Measurements from ENCODE around the gene CAP2. TPM values are rescaled to one million over a fixed set of nuclear protein-coding genes. Genes with fewer than 3 reads are reported as not detected.

The CAP2 gene
- total and polyA plus RNA-seq, 9 of the 15 experiments (the other 6 are each of a cell fraction or from before 2014, with no cell fraction given), result not detected

- Histone ChIP-seq H3K9me1 (ENCODE audit: control insufficient read depth, insufficient read depth, low read length) (no peaks in the 10 kb centered on the region), H3K79me2 (ENCODE audit: control insufficient read depth, insufficient read depth, low read length) (no peaks in the 10 kb centered on the region), H3K27ac (ENCODE audit: extremely low read depth, low read depth, low read length) (no peak overlapping the region), H3K4me2 (ENCODE audit: insufficient read depth, low read length) (no peak overlapping the region), H3K9me3 (replicated peaks; ENCODE audit: control insufficient read depth, insufficient read depth, low read depth, low read length) (no peaks in the 10 kb centered on the region), H3K9ac (ENCODE audit: insufficient read depth in 1 of 2, low read depth in 2 of 2, low read length in 2 of 2) (no peak overlapping the region), H3K4me3 (no peak overlapping the region), H2AFZ (ENCODE audit: low read depth, low read length) (no peak overlapping the region), H3K27me3 (ENCODE audit: control insufficient read depth in 2 of 2, insufficient read depth in 2 of 2, low read length in 2 of 2) (peaks cover 22 to 29% of the 10 kb centered on the region in 2 experiments), H4K20me1 (replicated peaks; ENCODE audit: control insufficient read depth, insufficient read depth, low read length) (no peaks in the 10 kb centered on the region), H3K36me3 (ENCODE audit: control insufficient read depth, insufficient read depth, low read length) (no peaks in the 10 kb centered on the region), H3K4me1 (replicated peaks in 1 of 2; ENCODE audit: control insufficient read depth in 2 of 2, insufficient read depth in 2 of 2, low read length in 2 of 2) (no peaks in the 10 kb centered on the region)
- DNase-seq (ENCODE audit: extremely low read depth in 1 of 4, low spot score in 3 of 4) (no peak), ATAC-seq (no peak), FAIRE-seq (no peak)
- in situ Hi-C loops (cut with MboI), result no loop called here
- intact Hi-C loops (cut with micrococcal nuclease), result no loop called here
- ChIA-PET CTCF (ENCODE audit: low intra/inter-chr PET ratio) (no interaction called here), POLR2A (interaction anchor here (0.7 to 1.2 kb wide), 3 partner anchors 10 to 22 kb away, joined by 3 read pairs; no protein-coding TSS in a partner anchor)
- WGBS (ENCODE audit: insufficient coverage, low coverage, missing lambda C conversion rate), result 2% methylated on average over 2 of the region's 2 CpGs
- no TSS peak for BruUV-seq (replicated peaks)
- TF ChIP-seq TFE3 (CRISPR knock-in tag; IDR thresholded peaks at IDR 0.05) (peak; percentile 64), SMARCE1 (IDR thresholded peaks at IDR 0.05) (no peak)
These were observed 80.2 kb downstream of the CAP2 start for GRCh38 chr6:17473554-17473953.

GRCh38 chr6:17474289-17474688 lies 80.9 kb downstream of the CAP2 start:
- in situ Hi-C loops (cut with MboI), result no loop called here
- no peaks in the 10 kb centered on the region for H4K20me1 ChIP-seq (replicated peaks; ENCODE audit: control insufficient read depth, insufficient read depth, low read length)
- no peaks in the 10 kb centered on the region for H3K4me1 ChIP-seq (replicated peaks in 1 of 2; ENCODE audit: control insufficient read depth in 2 of 2, insufficient read depth in 2 of 2, low read length in 2 of 2)
- POLR2A ChIA-PET, result interaction anchor here (1.0 kb wide), 1 partner anchor 9 kb away, joined by 3 read pairs; no protein-coding TSS in a partner anchor
- H3K27ac ChIP-seq (ENCODE audit: extremely low read depth, low read depth, low read length), result no peak overlapping the region
- FAIRE-seq, result no peak
- WGBS (ENCODE audit: insufficient coverage, low coverage, missing lambda C conversion rate), result 3% methylated on average over 4 of the region's 4 CpGs
- intact Hi-C loops (cut with micrococcal nuclease), result no loop called here
- no peak overlapping the region for H3K4me2 ChIP-seq (ENCODE audit: insufficient read depth, low read length)
- H3K4me3 ChIP-seq, result no peak overlapping the region
- BruUV-seq (replicated peaks), result no TSS peak
- no peak for ATAC-seq
- CTCF ChIA-PET (ENCODE audit: low intra/inter-chr PET ratio), result no interaction called here
- H3K36me3 ChIP-seq (ENCODE audit: control insufficient read depth, insufficient read depth, low read length), result no peaks in the 10 kb centered on the region
- no peak overlapping the region for H3K9ac ChIP-seq (ENCODE audit: insufficient read depth in 1 of 2, low read depth in 2 of 2, low read length in 2 of 2)
- H3K9me1 ChIP-seq (ENCODE audit: control insufficient read depth, insufficient read depth, low read length), result no peaks in the 10 kb centered on the region
- peaks cover 29 to 33% of the 10 kb centered on the region in 2 experiments for H3K27me3 ChIP-seq (ENCODE audit: control insufficient read depth in 2 of 2, insufficient read depth in 2 of 2, low read length in 2 of 2)
- no peaks in the 10 kb centered on the region for H3K9me3 ChIP-seq (replicated peaks; ENCODE audit: control insufficient read depth, insufficient read depth, low read depth, low read length)
- H3K79me2 ChIP-seq (ENCODE audit: control insufficient read depth, insufficient read depth, low read length), result no peaks in the 10 kb centered on the region
- DNase-seq (ENCODE audit: extremely low read depth in 1 of 4, low spot score in 3 of 4), result no peak
- H2AFZ ChIP-seq (ENCODE audit: low read depth, low read length), result no peak overlapping the region
- no peak for TF ChIP-seq ZZZ3 (IDR thresholded peaks at IDR 0.05)
- TF ChIP-seq NONO (IDR thresholded peaks at IDR 0.05; ENCODE audit: low read depth in 2 of 2, low read length in 1 of 2), result no peak
- TF ChIP-seq RBM34 (IDR thresholded peaks at IDR 0.05; ENCODE audit: borderline replicate concordance, insufficient read depth, low read length), result no peak
- no peak for TF ChIP-seq NUFIP1 (IDR thresholded peaks at IDR 0.05; ENCODE audit: partially characterized antibody)
- TF ChIP-seq ZNF589 (CRISPR knock-in tag; IDR thresholded peaks at IDR 0.05; ENCODE audit: low read depth), result no peak
- TF ChIP-seq, protein P1, sequence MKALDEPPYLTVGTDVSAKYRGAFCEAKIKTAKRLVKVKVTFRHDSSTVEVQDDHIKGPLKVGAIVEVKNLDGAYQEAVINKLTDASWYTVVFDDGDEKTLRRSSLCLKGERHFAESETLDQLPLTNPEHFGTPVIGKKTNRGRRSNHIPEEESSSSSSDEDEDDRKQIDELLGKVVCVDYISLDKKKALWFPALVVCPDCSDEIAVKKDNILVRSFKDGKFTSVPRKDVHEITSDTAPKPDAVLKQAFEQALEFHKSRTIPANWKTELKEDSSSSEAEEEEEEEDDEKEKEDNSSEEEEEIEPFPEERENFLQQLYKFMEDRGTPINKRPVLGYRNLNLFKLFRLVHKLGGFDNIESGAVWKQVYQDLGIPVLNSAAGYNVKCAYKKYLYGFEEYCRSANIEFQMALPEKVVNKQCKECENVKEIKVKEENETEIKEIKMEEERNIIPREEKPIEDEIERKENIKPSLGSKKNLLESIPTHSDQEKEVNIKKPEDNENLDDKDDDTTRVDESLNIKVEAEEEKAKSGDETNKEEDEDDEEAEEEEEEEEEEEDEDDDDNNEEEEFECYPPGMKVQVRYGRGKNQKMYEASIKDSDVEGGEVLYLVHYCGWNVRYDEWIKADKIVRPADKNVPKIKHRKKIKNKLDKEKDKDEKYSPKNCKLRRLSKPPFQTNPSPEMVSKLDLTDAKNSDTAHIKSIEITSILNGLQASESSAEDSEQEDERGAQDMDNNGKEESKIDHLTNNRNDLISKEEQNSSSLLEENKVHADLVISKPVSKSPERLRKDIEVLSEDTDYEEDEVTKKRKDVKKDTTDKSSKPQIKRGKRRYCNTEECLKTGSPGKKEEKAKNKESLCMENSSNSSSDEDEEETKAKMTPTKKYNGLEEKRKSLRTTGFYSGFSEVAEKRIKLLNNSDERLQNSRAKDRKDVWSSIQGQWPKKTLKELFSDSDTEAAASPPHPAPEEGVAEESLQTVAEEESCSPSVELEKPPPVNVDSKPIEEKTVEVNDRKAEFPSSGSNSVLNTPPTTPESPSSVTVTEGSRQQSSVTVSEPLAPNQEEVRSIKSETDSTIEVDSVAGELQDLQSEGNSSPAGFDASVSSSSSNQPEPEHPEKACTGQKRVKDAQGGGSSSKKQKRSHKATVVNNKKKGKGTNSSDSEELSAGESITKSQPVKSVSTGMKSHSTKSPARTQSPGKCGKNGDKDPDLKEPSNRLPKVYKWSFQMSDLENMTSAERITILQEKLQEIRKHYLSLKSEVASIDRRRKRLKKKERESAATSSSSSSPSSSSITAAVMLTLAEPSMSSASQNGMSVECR (CRISPR knock-in tag; IDR thresholded peaks at IDR 0.05), result no peak
- TF ChIP-seq, protein P2, sequence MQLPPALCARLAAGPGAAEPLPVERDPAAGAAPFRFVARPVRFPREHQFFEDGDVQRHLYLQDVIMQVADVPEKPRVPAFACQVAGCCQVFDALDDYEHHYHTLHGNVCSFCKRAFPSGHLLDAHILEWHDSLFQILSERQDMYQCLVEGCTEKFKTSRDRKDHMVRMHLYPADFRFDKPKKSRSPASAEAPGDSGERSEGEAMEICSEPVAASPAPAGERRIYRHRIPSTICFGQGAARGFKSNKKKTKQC (CRISPR knock-in tag; IDR thresholded peaks at IDR 0.05), result no peak
- TF ChIP-seq FOXA1 (IDR thresholded peaks at IDR 0.05; ENCODE audit: borderline replicate concordance), result no peak
